GM21717 (cell line): ENCODE measurements around the gene CTSE.

Experiments used
- ATAC-seq: cut with Tn5 transposase; IDR thresholded peaks from one replicate; pipeline ENCODE4 v1.9.1; 2021; ENCODE audit warnings: mild to moderate bottlenecking, moderate library complexity; ENCODE audit not compliant: unreplicated experiment

The CTSE gene

GRCh38 chr1:205994346-205994745 is 29.3 kb downstream of the CTSE start:
- no peak for ATAC-seq

DNA sequence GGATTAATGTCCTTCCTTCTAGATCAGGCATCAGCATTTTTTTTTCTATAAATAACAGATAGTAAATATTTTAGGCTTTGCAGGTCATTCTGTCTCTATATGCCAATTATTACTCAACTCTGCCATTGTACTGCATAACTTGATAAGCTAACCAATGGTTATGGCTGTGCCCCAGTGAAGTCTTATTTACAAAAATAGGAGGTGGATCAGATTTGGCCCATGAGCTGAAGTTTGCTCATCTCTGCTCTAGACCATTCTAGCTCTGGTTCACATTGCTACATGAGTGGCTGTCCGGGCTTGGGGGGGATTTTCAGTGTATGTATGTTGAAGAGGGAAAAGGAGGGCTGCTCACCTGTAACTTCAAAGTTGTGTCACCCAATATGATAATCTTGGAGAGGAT is 30.6 kb downstream of the CTSE start:
- no peak for ATAC-seq

GRCh38 chr1:205992218-205992882 is 31.3 kb downstream of the CTSE start:
- ATAC-seq = no peak

DNA sequence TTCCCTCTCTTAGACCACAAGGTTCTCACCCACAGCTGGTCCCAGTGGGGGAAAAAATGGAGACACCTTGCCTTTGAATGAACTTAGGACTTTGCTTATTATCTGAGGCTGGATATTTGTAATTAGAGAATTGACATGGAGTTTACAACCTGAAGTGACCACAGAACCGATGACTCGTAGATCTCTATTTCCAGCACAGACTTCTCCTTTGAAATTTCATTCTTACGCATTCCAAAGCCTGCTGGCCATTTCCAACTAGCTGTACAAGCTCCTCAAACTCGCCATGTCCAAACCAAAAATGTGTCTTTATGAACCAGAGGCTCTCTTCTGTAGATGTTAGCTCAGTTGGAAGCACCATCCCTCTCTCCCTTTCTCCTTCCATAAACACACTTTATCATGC is 32.5 kb downstream of the CTSE start:
- ATAC-seq = no peak

DNA sequence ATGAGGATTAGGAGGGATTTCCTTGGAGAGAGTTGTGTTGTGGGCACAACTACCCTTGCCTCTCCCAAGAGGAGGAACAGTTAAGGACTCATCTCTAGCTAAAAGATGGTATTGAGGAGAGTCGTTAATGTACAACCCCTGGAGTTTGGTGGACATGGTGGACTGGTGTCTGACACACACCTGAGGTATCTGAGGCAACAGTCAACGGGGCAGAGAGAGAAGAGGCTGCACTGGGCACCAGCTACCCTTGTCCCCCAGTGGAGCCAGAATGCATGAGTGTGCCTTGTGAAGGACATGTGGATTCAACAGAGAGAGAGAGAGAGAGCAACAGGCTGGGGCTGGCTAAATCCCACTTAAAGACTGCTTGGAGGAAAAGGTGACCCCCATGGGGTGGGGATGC is 33.5 kb downstream of the CTSE start:
- no peak for ATAC-seq

DNA sequence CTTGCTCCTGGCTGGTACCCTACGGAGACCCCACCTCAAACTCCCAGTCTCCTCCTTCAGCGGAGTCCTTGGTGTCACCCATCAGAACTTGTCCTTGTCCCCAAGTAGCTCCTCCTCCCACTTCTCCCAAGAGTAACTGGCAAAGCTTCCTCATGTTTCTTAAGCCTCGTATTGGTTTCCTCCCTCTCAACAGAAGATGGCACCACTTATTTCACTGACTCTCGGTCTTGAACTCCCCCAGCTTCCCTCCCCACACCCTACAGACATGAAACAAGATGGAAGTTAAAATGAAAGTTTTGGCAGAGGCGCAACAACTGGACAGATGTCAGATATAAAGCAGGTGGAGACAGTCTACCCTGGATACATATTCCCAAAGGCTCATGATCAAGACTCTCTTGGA is 33.9 kb downstream of the CTSE start:
- ATAC-seq = no peak

DNA sequence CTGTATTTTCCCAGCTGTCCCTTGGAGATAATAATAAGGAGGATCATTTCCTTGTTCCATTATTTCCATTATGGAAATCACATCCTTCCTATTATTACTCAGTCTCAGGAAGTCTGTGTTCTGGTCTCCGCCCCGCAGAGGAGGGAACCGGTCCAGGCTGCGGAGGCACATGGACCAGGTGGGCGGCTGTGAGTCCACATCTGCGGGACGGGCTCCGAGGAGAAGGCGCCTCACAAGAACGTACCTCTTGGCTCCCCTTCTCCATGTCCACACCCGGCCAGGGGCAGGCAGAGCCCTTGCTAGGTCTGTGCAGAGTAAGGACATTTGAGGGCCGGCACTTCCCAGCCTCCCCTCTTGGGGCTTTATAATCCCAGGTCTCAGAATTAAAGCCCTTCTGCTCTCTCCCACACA is 35.1 kb downstream of the CTSE start:
- ATAC-seq = no peak

DNA sequence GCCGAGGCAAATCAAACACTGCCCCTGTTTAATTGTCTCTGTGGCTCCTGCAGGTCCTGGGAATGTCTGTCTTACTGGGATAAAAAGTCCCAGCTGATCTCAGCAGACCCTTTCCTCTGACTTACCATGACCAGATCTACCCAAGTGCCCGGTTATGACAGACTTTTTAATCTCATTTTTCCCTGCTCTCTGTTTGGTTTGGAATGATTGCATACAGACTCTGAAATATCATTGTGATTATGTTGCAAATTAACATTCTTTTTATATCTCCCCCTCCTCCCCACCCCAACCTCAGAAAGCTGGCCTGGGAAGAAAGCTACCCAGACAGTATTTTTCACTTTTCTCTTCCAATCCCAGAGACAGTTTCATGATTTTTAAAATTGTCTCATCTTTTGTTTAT is 36.8 kb downstream of the CTSE start:
- ATAC-seq = no peak

DNA sequence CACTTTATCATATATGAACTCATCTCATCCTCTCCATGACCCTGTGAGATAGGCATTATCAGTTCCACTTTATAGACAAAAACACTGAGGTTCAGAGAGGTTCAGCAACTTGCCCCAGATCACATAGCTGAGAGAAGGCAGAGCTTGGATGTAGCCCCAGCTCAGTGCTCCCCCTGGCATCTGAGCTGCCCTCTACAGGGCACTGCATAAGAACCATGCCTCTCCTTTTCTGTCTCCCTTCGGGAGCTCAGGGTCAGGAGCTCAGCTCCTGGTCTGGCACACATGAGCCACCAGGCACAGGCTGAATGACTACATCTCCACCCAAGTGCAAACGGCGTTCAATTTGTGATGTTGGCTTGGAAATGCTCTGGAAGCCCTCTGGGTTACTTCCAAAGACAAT is 37.4 kb downstream of the CTSE start:
- no peak for ATAC-seq

GRCh38 chr1:205985330-205986005 is 38.2 kb downstream of the CTSE start:
- no peak for ATAC-seq

DNA sequence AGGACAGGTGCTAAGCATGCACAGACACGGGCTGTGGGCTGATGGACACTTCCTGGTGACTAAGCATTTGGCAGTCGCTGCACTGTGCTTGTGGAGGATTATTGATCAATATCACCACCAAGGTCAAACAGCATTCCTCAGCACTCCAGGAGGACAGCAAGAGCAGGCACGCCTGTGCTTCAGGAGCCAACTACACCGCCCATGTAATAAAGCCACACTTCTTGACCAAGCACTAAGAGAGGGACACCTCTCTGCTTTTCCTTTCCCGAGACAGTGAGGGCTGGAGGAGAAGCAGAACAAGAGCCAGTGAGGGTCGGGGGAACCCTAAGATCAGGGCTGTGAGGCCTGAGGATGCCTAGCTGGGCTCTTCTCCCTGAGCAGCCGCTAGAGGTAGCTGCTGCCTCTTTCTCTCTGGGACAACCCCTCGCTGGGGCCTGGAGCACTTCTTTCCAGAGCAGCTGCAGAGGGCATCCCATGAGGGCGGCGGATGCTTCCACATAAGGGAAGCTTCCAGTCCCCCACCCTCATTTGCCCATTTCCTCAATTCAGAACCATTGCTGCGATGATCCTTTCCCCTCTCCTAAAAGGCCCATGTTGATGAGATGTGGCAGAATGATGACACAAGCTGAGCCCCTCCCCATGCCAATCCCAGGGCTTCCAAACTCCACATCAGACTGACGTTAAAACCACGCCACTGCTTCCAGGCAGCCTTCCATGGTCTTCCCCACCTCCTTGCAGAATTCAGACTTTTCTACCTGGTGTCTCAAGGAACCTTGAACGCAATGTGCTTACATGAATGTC is 39.6 kb downstream of the CTSE start:
- ATAC-seq = no peak

- no peak for ATAC-seq
Measured at GRCh38 chr1:205981257-205981656, 42.4 kb downstream of the CTSE start.

GRCh38 chr1:205980237-205980870 is 43.3 kb downstream of the CTSE start:
- no peak for ATAC-seq

- no peak for ATAC-seq
Measured at GRCh38 chr1:205979301-205979700, 44.4 kb downstream of the CTSE start.

DNA sequence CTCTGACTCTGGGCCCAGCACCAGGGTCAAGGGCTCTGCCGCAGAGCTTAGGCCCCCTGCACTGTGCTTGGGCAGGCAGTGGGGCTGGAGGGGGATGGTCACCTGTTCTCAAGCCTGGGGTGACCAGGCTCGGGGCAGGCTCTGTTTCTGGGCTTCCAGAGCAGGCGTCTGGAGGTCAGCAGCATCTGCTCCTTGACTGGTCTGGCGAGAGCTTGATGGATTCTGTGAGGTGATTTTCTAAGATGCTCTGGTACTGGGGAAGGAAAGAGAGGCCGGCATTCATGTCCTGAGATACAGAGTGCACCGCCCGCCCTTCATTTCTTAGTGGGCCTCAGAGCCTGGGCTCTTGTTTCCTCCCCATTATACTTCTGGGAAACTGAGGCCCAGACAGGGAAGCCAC is 45.0 kb downstream of the CTSE start:
- ATAC-seq = no peak

DNA sequence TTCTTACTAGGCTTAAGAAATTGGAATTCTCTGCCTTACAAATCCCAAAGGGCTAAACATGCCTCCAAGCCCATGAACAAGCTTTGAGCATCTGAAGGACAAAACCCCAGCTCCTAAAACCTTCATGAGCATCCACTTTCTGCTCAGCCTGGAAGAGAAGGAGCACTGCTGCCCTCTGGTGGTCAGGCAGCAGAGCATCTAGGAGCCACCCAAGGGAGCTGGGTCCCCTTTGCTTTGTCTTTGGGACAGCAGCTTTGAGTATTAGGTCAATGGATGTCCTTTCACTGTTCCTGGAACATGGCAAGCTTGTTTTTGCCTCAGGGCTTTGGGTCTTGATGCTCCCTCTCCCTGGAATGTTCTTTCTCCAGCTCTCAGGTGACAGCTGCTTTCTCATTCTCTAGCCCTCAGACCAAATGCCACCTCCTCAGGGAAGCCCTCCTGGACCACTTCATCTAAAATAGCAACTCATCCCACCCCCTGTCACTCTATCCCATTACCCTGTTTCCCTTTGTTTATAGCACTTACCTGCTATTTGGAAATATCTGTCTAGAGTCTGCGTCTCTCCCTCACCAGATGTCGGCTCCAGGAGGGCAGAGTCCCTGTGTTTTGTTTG is 46.2 kb downstream of the CTSE start:
- no peak for ATAC-seq

- no peak for ATAC-seq
Measured at GRCh38 chr1:205976708-205977401, 46.8 kb downstream of the CTSE start.

DNA sequence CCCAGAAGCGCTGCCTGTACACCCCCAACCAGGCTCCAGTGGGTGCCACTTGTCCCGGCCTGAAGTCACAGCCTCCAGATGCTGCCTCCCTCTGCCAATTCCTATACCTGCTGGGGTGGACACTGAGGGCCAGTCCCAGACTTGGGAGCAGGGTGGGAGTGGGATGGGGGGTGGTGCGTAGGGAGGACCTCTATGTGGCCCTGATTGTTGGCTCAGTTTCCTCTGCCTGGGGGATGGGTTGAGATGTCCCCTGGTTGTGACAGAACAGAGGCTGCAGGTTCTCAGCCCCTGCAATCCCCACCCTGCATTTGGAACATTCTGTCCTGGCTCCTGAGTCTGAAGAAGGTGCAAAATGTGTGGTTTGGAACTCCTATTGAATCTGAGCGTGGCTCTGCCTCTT is 47.7 kb downstream of the CTSE start:
- no peak for ATAC-seq

DNA sequence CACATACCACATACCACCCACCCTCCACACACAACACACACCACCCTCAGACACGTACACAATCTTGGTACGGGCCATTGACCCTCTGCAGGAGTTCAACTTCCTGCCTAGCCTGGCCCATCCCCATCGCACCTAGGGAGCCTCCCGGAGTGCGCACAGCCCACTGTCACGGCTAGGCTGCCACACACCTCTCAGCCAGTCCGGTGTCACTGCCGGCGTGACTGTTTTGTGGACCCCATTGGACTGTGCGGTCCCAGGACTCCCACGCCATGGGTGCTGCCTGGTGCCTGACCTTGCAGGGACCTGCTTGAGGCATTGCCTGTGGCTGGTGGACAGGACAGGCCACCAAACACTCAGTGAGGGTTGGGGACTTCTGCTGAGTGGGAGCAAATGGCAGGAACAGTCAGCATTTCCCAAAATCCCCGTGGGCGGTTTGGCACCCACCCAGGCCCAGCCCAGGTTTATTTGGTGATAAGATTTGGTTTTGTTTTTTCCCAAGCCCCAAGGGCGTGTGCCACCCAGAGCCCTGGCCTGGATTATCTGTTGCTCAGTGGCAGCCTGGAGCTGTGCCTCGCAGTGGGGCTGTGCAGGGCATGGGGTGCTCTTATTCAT is 48.2 kb downstream of the CTSE start:
- no peak for ATAC-seq

DNA sequence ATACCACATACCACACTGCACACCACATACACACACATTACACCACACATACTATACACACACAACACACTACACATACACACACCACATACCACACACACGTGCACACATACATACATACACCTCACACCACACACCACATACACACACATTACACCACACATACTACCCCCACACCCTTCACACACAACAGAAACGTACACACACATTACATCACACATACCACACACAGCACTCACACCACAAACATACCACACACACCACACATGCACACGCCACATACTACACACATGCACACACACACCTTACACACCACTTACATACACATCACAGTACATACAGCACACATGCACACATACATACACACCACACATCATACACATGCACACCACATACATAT is 49.0 kb downstream of the CTSE start:
- no peak for ATAC-seq
